CD4-positive, alpha-beta T cell treated with Interleukin-6 for 4 hours (primary cell): ENCODE results near the gene TP73.

Experiments used
- DNase-seq: peaks from one replicate; pipeline ENCODE4 v3.0.0-alpha.2; 2020; ENCODE audit warnings: mixed read lengths

TP73 gene

DNA sequence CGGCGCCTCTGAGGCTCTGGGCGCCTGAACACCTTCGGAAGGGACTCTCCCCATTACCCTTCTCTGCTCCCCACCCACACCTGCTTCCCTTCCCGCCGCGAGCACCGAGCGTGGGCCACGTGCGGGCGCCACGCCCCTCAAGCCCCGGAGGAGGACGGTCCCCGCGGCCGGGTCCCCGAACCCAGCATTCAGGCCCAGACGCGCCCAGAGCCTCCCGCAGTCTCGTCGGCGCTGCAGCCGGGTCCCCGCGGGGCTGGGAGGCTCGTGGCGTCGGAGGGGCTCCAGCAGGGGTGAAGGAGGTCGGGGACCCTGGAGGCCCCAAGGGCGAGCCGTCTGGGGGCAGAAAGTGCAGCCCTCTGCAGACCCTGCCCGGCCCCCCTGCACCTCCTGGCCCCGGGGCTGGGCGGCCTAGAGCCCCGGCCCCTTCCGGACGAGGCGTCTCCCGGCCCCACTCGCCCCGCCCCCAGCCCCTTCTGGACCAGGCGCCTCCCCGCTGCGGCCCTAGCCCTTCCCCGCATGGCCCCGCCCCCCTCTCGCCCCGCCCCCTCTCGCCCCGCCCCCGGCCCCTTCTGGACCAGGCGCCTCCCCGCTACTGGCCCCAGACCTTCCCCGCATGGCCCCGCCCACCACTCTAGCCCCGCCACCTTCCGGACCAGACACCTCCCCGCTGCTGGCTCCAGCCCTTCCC, 119.9 kb downstream of the TP73 start:
- peak; percentile 97 for DNase-seq

GRCh38 chr1:3772715-3773571, 120.6 kb downstream of the TP73 start, which contains the start of gene SMIM1:
SMIM1 (plus strand) TSS chr1:3772749; CDS start chr1:3775374, 2,625 bp downstream.
- no peak for DNase-seq

DNA sequence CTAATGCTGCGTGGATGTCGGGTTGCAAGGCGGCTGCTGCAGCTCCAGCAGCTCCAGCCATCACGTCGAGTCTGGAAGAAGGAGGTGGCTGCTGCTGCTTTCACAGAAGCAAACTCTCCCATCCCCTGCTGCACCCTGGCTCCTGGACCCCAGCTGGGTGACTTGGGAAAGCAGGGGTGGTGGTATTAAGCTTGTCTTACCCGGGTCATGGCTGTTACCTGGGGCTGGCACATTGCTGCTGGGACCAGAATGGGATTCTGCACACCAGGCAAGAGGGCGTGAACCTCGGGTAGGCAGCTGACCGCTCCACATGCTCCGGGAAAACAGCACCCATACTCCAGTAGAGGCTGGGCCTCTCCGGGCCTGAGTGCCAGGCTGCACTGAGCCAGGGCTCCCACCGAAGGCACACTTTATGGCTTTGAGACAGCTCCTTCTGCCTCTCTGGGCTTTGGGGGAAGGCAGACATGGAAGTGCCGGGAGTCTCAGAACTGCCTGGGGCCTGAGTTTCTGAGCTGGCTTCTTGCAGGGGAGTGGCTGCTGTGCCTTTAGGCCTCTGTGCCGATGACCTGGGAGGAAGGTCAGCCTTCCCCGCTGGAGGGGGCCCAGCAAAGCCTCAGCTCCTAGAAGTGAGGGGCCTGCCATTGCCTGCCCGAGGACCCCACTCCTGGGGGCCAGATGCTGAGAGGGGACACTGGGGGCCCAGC, 121.4 kb downstream of the TP73 start:
- no peak for DNase-seq

- DNase-seq, result no peak
Observed at GRCh38 chr1:3774276-3774945, 122.1 kb downstream of the TP73 start.

DNA sequence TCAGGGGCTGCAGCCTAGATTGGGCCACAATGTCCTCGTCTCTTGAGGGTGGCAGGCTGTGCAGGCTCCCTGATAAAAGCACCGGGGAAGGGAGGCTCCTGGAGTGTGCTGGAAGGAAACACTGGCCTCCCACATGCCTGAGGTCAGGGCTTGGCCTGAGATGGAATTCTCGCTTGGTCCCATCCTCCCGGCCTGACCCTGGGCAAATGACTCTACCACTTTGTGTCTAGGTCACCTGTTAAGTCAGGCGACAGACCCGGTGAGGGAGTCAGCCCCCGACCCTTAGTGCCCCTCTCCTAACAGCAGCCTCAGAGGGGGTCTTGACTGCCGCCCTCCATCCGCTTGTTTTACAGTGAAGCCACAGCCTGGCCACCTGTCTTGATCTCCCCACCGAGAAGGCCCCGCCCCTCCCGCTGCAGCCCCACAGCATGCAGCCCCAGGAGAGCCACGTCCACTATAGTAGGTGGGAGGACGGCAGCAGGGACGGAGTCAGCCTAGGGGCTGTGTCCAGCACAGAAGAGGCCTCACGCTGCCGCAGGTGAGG, 122.7 kb downstream of the TP73 start:
- no peak for DNase-seq

DNA sequence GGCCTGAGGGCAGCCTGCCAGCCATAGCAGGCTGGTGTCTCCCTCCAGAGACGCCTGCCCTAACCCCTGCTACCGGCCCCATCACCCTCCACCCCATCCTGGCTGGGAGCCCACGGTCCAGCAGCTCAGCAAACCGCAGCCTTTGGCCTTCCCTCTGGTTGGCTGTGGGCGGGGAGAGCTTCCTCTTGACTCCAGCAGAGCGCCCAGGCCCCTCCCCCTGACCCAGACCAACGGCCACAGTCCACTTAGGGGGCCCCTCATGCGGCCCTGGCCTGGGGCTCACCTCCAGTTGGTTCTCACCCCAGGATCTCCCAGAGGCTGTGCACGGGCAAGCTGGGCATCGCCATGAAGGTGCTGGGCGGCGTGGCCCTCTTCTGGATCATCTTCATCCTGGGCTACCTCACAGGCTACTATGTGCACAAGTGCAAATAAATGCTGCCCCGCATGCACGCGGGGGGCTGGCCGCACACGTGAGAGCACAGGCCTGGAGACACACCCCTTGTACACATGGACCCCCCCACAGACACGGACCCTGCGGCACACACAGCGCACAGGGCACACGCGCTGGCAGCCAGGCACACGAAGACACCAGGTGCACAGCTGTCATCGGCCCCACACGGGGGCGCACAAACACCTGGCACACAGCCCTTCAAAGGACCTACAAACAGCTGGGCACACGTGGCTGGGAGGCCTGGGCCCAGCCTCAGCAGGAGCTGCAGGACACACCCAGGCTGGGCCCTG, 123.3 kb downstream of the TP73 start:
- peak; percentile 65 for DNase-seq

DNA sequence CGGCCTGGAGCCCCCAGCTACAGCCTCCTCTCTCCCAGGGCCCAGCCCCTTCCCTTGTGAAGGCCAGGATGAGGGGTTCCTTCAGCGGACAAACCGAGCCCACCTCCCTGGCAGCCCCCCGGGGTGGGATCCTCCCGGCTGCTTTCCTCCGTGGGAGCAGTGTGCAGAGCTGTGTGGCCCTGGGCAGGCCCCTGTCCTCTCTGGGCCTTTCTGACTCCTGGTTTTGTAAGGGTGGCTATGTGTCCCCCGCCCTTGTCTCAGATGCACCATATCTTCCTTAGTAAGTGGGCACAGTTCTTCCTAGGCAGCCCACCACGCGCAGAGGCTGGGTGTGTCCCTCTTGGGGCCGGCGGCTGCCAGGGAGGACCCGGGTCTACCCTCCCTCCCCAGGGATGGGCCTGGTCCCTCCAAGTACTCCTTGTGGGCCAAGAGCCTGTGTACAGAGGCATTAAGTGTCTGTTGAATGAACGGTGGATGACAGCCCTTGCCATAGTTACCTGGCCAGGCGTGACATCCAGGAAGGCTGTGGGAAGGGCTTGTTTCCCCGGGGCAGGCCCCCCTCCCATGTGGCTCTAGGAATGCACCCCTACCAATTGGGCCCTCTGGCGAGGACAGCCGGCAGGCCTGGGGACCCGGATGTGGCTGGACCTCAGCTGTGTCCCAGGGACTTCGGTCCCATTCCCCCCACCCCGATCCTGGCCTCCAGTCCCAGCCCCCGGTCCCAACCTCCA, 124.1 kb downstream of the TP73 start:
- DNase-seq, result no peak

DNA sequence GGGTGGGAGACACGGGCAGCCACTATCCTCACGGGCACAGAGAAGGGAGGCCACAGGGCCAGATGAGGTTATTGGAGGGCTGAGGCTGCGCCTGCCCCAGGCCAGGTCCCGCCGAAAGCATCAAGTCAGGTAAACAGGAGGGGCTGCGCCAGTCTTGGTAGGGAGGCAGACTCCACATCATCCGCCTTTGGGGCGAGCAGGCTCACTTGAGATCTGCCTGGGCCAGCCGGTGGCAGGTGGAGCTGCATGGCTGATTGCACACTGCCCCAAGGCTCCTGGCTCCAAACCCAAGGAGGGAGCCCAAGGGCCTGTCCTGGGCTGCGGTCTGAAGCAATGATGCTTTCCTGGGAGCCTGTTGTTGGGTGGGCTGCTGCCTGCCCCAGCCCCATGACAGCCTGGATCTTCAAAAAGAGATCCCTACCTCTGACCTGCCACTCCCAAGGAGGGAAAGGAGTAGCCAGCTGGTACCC, 124.8 kb downstream of the TP73 start:
- no peak for DNase-seq

- no peak for DNase-seq
Observed at GRCh38 chr1:3777647-3778589, 125.6 kb downstream of the TP73 start.

DNA sequence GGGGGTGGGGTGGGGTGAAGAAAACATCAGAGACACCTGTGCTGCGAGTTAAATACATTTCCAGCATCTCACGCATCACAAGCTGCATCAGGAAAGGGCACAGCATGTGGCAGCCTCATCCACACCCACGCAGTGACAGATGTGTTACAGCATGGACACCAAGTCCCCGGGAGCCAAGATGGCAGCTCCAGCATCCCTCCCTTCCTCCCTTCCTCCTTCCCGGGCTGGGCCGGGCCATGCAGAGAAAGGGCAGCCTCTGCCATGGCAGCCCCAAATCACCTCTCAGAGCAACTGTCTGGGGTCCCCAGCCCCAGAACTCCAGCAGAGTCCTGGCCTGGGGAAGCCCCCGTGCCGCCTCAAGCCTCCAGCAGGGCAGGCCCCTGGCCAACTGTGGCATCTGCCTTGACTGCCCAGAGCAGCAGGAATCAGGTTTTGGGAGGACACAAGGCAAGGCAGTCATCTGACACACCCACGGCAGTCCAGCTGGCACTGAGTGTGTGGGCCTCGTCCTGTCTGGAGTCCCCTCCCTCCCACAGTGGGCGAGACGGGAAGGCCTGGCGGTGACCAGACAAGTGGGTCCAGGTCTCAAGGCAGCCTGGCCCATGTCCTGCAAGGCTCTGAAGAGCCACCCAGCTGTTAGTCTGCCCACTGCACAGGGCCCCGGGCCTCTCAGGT, 126.4 kb downstream of the TP73 start:
- DNase-seq, result no peak

GRCh38 chr1:3779265-3779911, 127.1 kb downstream of the TP73 start:
- DNase-seq, result no peak

- DNase-seq, result no peak
Observed at GRCh38 chr1:3779912-3780416, 127.6 kb downstream of the TP73 start.

DNA sequence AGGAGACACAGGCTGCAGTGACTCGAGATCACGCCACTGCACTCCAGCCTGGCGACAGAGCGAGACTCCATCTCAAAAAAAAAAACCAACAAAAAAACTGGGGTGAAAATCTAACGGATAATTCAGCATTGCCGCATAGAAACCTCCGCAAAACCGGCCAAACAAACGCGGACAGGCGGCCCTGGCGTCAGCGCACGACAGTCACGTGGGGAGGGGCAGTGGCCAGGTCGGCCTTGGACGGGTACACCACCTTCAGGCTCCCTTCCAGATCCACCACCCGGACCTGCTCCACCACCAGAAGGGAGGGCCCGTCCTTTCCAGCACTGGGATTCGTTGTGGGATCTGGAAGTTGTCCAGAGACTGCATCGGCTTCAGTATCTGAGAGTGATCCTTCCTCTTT, 128.6 kb downstream of the TP73 start:
- no peak for DNase-seq

- DNase-seq, result no peak
Observed at GRCh38 chr1:3783651-3784474, 131.5 kb downstream of the TP73 start.

DNA sequence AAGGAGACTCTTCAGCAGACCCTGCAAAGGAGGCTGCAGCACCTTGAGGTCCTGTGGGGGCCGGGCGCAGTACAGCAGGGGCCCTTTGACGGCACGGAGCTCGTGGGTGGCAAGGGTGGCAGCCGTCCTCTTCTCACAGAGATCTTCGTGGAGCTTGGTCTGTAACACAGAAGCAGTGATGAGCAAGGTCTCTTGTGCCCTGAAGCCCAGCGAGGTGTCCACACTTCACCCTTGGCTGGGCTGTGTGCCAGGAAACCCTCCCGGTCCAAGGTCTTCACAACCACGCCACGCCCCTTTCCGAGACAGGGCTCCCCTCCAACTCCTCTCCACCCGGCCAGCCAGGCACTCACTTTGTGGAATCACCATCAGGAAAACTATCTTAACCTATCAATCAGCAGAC, 132.7 kb downstream of the TP73 start:
- no peak for DNase-seq

DNA sequence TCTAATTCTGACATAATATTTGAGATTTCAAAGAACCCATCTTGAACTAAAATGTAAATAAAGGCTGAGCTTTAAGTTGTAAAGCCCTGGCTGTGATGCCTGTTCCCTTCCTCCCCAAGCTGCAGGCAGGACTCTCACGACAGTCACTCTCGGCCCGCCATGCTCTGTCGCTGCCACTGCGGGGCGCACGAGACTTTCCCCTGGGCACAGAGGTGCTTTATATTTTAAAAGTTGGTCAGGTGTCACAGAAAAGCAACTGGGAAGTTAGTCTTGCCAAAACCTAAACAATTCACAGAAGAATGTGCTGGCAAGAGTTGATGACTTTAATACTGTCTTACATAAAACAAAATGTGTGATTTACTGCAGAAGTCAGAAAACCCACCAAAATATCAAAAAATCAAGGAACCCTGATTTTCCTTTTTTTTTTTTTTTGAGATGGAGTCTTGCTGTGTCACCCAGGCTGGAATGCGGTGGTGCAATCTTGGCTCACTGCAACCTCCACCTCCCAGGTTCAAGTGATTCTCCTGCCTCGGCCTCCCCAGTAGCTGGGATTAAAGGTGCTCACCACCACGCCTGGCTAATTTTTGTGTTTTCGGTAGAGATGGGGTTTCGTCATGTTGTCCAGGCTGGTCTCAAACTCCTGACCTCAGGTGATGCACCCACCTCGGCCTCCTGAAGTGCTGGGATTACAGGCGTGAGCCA, 133.3 kb downstream of the TP73 start:
- DNase-seq, result no peak
